ENCODE data around the gene OR2F2.

DNA sequence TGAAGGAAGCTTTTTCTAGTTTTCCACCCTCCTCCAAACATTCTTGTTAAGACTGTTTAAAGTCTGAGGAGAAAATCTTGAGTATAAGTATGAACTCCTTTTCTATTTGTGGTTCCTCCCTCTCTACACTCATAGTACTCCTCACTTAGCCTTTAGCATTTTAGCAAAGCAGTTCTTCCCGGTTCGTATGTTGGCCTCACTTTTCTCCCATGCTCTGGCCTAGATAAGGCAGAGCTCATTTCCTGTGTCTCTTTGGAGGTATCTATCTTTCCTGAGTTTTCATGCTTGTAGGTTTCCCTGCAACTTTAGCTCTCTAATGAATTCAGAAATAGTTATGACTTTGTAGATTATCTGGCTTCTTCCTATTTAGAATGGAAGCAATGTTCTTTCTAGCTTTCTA is 13.7 kb downstream of the OR2F2 start:
- TF ChIP-seq CTCF (IDR thresholded peaks at IDR 0.05; ENCODE audit: insufficient read depth, low read depth, low read length) = no peak
- TF ChIP-seq EZH2 (IDR thresholded peaks at IDR 0.05; ENCODE audit: insufficient read depth, low read length) = no peak
